Vagina (tissue), 2 donors: ENCODE data around the gene TPM4.

Source experiments
- POLR2A ChIP-seq, 2 donors: fragments of 450-650 bp; IDR thresholded peaks; one replicate each; pipeline ENCODE4 v1.6.1; 2017; ENCODE audit warnings: antibody characterized with exemption in 2 of 2, mild to moderate bottlenecking in 2 of 2, moderate library complexity in 2 of 2
- POLR2AphosphoS5 ChIP-seq, 2 donors: sonication (generic); formaldehyde crosslinking; IDR thresholded peaks; one replicate each; pipeline ENCODE4 v1.9.0; 2017; ENCODE audit warnings: antibody characterized with exemption in 2 of 2, mild to moderate bottlenecking in 2 of 2, low read depth in 1 of 2; ENCODE audit not compliant: insufficient read depth in 1 of 2
- TF ChIP-seq, protein P1 (sequence below), 3 experiments: fragments of 450-650 bp in 2 of 3; fragments of 200-600 bp in 1 of 3; sonication (generic) in 1 of 3; IDR thresholded peaks; one replicate each; pipeline ENCODE4 v1.5.1; 2017 to 2019; ENCODE audit warnings: antibody characterized with exemption in 3 of 3, mild to moderate bottlenecking in 2 of 3, moderate library complexity in 2 of 3

DNA sequence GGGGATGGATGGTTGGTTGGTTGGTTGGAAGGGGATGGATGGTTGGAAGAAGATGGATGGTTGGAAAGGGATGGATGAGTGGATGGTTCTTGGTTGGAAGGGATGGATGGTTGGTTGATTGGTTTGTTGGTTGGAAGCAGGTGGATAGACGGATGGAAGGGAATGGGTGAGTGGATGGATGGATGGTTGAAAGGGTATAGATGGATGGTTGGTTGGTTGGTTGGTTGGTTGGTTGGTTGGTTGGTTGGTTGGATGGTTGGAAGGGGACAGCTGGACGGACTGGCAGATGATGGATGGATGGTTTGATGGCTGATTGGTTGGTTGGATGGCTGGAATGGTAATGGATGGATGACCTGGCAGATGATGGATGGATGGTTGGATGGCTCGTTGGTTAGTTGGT is 55.4 kb downstream of the TPM4 start:
- TF ChIP-seq, protein P1, sequence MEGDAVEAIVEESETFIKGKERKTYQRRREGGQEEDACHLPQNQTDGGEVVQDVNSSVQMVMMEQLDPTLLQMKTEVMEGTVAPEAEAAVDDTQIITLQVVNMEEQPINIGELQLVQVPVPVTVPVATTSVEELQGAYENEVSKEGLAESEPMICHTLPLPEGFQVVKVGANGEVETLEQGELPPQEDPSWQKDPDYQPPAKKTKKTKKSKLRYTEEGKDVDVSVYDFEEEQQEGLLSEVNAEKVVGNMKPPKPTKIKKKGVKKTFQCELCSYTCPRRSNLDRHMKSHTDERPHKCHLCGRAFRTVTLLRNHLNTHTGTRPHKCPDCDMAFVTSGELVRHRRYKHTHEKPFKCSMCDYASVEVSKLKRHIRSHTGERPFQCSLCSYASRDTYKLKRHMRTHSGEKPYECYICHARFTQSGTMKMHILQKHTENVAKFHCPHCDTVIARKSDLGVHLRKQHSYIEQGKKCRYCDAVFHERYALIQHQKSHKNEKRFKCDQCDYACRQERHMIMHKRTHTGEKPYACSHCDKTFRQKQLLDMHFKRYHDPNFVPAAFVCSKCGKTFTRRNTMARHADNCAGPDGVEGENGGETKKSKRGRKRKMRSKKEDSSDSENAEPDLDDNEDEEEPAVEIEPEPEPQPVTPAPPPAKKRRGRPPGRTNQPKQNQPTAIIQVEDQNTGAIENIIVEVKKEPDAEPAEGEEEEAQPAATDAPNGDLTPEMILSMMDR (IDR thresholded peaks at IDR 0.05) = no peak
- TF ChIP-seq POLR2A (IDR thresholded peaks at IDR 0.05) (no peak), POLR2AphosphoS5 (IDR thresholded peaks at IDR 0.05; ENCODE audit: insufficient read depth in 1 of 2, low read depth in 1 of 2) (no peak)
